Colonic mucosa (tissue), 4 donors: ENCODE results near the gene TENM4. TPM values are rescaled to one million over a fixed set of nuclear protein-coding genes. Genes with fewer than 3 reads are reported as not detected.

Experiments
- DNase-seq: peaks from one replicate; pipeline ENCODE4 v3.0.0-alpha.2; 2020
- H3K27ac ChIP-seq: fragments of 200-600 bp; one replicate; pipeline ENCODE4 v1.8.0; 2021
- H3K27me3 ChIP-seq: fragments of 200-600 bp; one replicate; pipeline ENCODE4 v1.8.0; 2021
- H3K36me3 ChIP-seq: fragments of 200-600 bp; one replicate; pipeline ENCODE4 v1.8.0; 2021
- H3K4me1 ChIP-seq: fragments of 200-600 bp; one replicate; pipeline ENCODE4 v1.8.0; 2021; ENCODE audit warnings: mild to moderate bottlenecking
- H3K4me3 ChIP-seq: fragments of 200-600 bp; one replicate; pipeline ENCODE4 v1.8.0; 2021
- H3K9ac ChIP-seq, 2 donors: one replicate each; pipeline ENCODE4 v1.7.0; 2013; ENCODE audit warnings: control low read depth in 2 of 2, low read depth in 2 of 2, low read length in 2 of 2
- H3K9me3 ChIP-seq: fragments of 200-600 bp; one replicate; pipeline ENCODE4 v1.8.0; 2021
- CTCF ChIP-seq: fragments of 200-600 bp; IDR thresholded peaks from one replicate; pipeline ENCODE4 v1.8.0; 2022; ENCODE audit warnings: antibody characterized with exemption, mild to moderate bottlenecking
- intact Hi-C: fragments of 100-400 bp; cut with DNase I; formaldehyde crosslinking; loops from one replicate; pipeline ENCODE4 v1.14.1; 2022
- total RNA-seq, 2 donors: library from RNA; stranded (reverse); fragmentation: NEBNext Ultra II Directional in 1 of 2; extraction: Animal tissue kit (Norgen Biotek cat#: 25700) in 1 of 2; gene quantifications; one replicate each; pipeline ENCODE4 v1.2.1, GENCODE V29; 2021
- donor health status: healthy.
- donor health status: DM: no; HTN: no; CAD: no.
- donor health status: DM: no; HTN: no; CAD: no.

TENM4 gene
- total RNA-seq, 2 donors from 2014 or later = 0.48 to 1.2 TPM

DNA sequence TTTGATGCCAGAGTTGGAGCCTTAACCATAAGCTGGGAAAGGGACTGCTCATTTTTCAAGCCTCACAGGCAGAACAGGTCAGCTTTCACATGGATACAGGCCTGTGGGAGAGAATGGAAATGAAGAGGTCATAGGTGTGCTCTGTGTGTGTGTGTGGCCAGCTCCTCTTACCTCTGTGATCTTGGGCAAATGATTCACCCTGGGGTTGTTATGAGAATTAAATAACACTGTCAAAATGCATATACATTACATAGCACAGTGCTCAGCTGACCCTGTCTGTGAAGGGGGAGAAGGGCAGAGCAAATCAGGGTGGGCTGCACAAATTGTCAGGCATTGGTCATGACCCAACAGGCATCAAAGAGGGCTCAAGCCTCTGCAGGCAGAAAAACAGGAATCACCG is 372.5 kb downstream of the TENM4 start:
- no peaks in the 10 kb centered on the region for H3K9me3 ChIP-seq
- no peaks in the 10 kb centered on the region for H3K27me3 ChIP-seq
- DNase-seq = no peak
- intact Hi-C loops = no loop called here
- no peak overlapping the region for H3K4me3 ChIP-seq
- H3K4me1 ChIP-seq = no peaks in the 10 kb centered on the region
- no peak overlapping the region for H3K27ac ChIP-seq
- no peak for TF ChIP-seq CTCF
- H3K36me3 ChIP-seq = no peaks in the 10 kb centered on the region
- no peak overlapping the region for H3K9ac ChIP-seq

DNA sequence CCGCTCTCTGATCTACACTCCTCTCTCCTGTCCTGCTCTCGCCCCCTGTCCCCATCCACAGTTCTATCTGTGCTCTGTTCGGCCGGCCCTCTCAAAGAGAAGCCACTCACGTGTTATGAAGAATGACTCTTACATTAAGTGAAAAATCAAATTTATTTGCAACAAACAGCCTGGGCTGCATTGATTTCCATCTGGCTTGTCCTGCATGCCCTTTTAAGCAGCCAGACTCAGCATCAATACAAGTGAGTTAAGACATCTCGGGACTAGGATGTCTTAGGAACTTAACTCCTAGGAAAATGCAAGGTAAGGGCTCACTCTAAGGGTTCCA is 373.5 kb downstream of the TENM4 start:
- Histone ChIP-seq H3K27me3 (no peaks in the 10 kb centered on the region), H3K4me1 (no peaks in the 10 kb centered on the region), H3K36me3 (no peaks in the 10 kb centered on the region), H3K4me3 (no peak overlapping the region), H3K27ac (no peak overlapping the region), H3K9ac (no peak overlapping the region), H3K9me3 (no peaks in the 10 kb centered on the region)
- no peak for TF ChIP-seq CTCF
- intact Hi-C loops = no loop called here
- no peak for DNase-seq

DNA sequence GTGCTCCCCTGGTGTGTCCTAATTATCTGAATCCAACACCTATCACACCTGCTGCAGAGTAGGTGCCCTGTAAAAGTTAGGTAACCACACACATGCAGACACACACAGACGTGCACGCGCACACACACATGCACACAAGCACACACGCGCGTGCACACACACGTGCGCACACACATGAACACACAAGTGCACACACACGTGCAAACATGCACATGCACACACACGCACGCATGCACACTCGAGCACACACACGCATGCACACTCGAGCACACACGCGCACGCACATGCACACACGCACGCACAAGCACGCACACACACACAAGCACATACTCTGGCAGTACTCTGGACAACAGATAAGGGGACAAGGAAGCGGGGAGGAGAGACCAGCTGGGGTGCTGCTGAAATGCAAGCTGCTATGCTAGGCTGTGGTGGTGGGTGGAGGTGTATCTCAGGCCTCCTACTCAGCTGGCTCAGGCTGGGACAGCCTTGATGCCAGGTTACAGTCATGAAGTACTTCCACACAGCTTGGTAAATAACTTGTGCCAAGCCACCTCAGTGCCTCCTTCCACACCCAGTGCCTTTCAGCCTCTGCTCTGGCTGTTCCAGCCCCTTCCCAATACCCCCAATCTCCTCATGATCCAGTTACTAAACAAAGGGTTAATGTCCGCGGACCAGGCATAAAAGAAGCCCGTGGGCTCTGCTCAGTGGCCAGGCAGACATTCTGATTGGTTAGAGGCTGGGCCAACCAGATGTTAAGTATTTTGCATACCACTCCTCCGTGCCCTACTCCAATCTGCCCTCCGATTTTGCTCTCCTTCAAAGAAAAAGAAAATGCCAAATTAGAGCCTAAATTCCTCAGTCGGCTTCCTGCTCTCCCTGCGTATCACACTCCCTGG is 374.1 kb downstream of the TENM4 start:
- DNase-seq = no peak
- Histone ChIP-seq H3K27me3 (no peaks in the 10 kb centered on the region), H3K9me3 (no peaks in the 10 kb centered on the region), H3K36me3 (no peaks in the 10 kb centered on the region), H3K4me3 (no peak overlapping the region), H3K27ac (no peak overlapping the region), H3K9ac (no peak overlapping the region), H3K4me1 (no peaks in the 10 kb centered on the region)
- no peak for TF ChIP-seq CTCF
- intact Hi-C loops = no loop called here

GRCh38 chr11:79062814-79063762 is 377.7 kb downstream of the TENM4 start:
- Histone ChIP-seq H3K9ac (no peak overlapping the region), H3K9me3 (no peaks in the 10 kb centered on the region), H3K36me3 (no peaks in the 10 kb centered on the region), H3K27ac (no peak overlapping the region), H3K4me1 (no peaks in the 10 kb centered on the region), H3K4me3 (no peak overlapping the region), H3K27me3 (no peaks in the 10 kb centered on the region)
- TF ChIP-seq CTCF = no peak
- intact Hi-C loops = no loop called here
- DNase-seq = no peak

GRCh38 chr11:79060081-79060953 is 380.5 kb downstream of the TENM4 start:
- no peak overlapping the region for H3K27ac ChIP-seq
- intact Hi-C loops = no loop called here
- no peak for DNase-seq
- no peaks in the 10 kb centered on the region for H3K27me3 ChIP-seq
- no peak overlapping the region for H3K4me3 ChIP-seq
- no peak for TF ChIP-seq CTCF
- no peaks in the 10 kb centered on the region for H3K4me1 ChIP-seq
- H3K36me3 ChIP-seq = no peaks in the 10 kb centered on the region
- no peak overlapping the region for H3K9ac ChIP-seq
- H3K9me3 ChIP-seq = no peaks in the 10 kb centered on the region
